ENCODE measurements around the gene WARS2. TPM values are rescaled to one million over a fixed set of nuclear protein-coding genes. Genes with fewer than 3 reads are reported as not detected.

WARS2 gene
- total RNA-seq, 1 experiment from 2014 or later, result 13.3 TPM

DNA sequence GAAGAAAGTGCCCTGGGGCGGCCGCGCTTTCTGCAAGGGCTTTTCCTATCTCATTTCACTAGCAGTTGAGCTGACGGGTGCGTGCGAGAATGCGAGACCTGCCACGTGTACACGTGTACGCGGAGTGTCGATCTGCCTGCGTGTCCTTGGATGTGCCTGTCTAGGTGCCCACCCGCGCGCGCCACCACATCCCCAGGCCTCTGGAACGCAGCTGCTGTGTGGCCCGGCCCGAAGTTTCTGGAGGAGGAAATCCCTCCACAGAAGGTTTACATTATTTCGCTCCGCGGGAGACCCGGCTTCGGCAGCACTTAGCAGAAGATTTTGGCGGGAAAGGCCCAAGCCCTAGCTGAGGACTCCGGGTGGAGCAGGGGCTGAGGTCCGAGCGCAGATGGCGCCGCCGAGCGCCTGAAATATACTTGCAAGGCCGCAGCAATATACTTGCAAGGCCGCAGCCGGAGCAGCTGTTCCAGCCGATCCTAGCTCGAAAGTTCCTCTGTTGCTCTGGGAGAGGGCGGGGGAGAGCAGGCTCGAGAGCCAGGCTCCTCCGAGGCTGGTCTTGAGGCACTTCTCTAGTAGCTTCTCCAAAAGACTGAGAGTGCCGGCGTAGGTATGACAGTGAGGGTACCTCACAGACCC lies 156.2 kb downstream of the WARS2 start:
- BruUV-seq (replicated peaks), result no TSS peak
- CTCF ChIA-PET, result no interaction called here
- no peak overlapping the region for H3K4me3 ChIP-seq (ENCODE audit: low read depth, low read length, poor library complexity, severe bottlenecking)

DNA sequence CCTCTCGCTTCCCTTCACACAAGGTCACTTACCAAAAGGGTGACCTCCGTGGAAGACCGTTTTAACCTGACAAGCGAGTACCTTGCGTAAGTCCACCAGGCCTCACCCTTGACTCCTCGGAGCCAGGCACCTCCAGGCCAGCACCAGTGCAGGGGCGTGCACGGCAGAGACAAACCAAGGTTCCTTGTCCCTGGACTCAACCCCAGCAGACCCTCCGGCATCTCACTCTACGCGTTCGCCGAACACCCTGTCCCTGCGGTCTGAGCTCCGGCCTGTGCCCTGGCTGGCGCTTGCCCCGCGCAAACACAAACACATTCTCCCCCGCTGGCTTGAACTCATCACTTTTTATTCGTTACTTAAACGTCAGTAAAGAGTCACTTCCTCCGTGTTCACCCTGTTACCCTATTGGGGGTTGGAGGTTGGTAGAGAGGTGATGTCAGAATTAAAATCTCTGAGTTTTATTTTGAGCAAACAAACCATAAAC lies 156.9 kb downstream of the WARS2 start:
- no peak overlapping the region for H3K4me3 ChIP-seq (ENCODE audit: low read depth, low read length, poor library complexity, severe bottlenecking)
- CTCF ChIA-PET, result no interaction called here
- H3K27me3 ChIP-seq (replicated peaks; ENCODE audit: insufficient read depth, low read depth, low read length, poor library complexity), result peaks cover 20% of the 10 kb centered on the region

More for the DNA sequence above, 156.2 kb downstream of the WARS2 start:
- H3K36me3 ChIP-seq (ENCODE audit: insufficient read depth, low read length, poor library complexity, severe bottlenecking), result no peaks in the 10 kb centered on the region
- H3K27ac ChIP-seq (ENCODE audit: low read depth, low read length, poor library complexity, severe bottlenecking), result no peak overlapping the region
- no peaks in the 10 kb centered on the region for H3K9me3 ChIP-seq (ENCODE audit: low read depth, low read length, poor library complexity, severe bottlenecking)
- H3K27me3 ChIP-seq (replicated peaks; ENCODE audit: insufficient read depth, low read depth, low read length, poor library complexity), result peaks cover 21% of the 10 kb centered on the region
- no peak for DNase-seq (ENCODE audit: low spot score)
- TF ChIP-seq EZH2 (IDR thresholded peaks at IDR 0.05; ENCODE audit: borderline replicate concordance, low read depth, low read length, poor library complexity, severe bottlenecking), result no peak
- TF ChIP-seq CTCF (conservative IDR thresholded peaks at IDR 0.05; ENCODE audit: low read depth, low read length), result no peak
- POLR2A ChIA-PET (ENCODE audit: low non-redundant PET), result no interaction called here
- intact Hi-C loops (cut with micrococcal nuclease; ENCODE audit: unreplicated experiment), result no loop called here
- H3K4me1 ChIP-seq (ENCODE audit: insufficient read depth, low read length, poor library complexity, severe bottlenecking), result peaks cover 4% of the 10 kb centered on the region

GRCh38 chr1:118982821-118983557 lies 157.5 kb downstream of the WARS2 start:
- no peak overlapping the region for H3K27ac ChIP-seq (ENCODE audit: low read depth, low read length, poor library complexity, severe bottlenecking)
- no TSS peak for BruUV-seq (replicated peaks)
- H3K27me3 ChIP-seq (replicated peaks; ENCODE audit: insufficient read depth, low read depth, low read length, poor library complexity), result peaks cover 14% of the 10 kb centered on the region
- POLR2A ChIA-PET (ENCODE audit: low non-redundant PET), result no interaction called here
- no peaks in the 10 kb centered on the region for H3K36me3 ChIP-seq (ENCODE audit: insufficient read depth, low read length, poor library complexity, severe bottlenecking)
- TF ChIP-seq CTCF (conservative IDR thresholded peaks at IDR 0.05; ENCODE audit: low read depth, low read length) (no peak), EZH2 (IDR thresholded peaks at IDR 0.05; ENCODE audit: borderline replicate concordance, low read depth, low read length, poor library complexity, severe bottlenecking) (no peak)
- no peak for DNase-seq (ENCODE audit: low spot score)
- CTCF ChIA-PET, result no interaction called here
- no peak overlapping the region for H3K4me3 ChIP-seq (ENCODE audit: low read depth, low read length, poor library complexity, severe bottlenecking)
- H3K4me1 ChIP-seq (ENCODE audit: insufficient read depth, low read length, poor library complexity, severe bottlenecking), result peaks cover 4% of the 10 kb centered on the region
- intact Hi-C loops (cut with micrococcal nuclease; ENCODE audit: unreplicated experiment), result no loop called here
- H3K9me3 ChIP-seq (ENCODE audit: low read depth, low read length, poor library complexity, severe bottlenecking), result no peaks in the 10 kb centered on the region

More for the DNA sequence above, 156.9 kb downstream of the WARS2 start:
- DNase-seq (ENCODE audit: low spot score), result no peak
- Histone ChIP-seq H3K27ac (ENCODE audit: low read depth, low read length, poor library complexity, severe bottlenecking) (no peak overlapping the region), H3K9me3 (ENCODE audit: low read depth, low read length, poor library complexity, severe bottlenecking) (no peaks in the 10 kb centered on the region), H3K36me3 (ENCODE audit: insufficient read depth, low read length, poor library complexity, severe bottlenecking) (no peaks in the 10 kb centered on the region), H3K4me1 (ENCODE audit: insufficient read depth, low read length, poor library complexity, severe bottlenecking) (peaks cover 4% of the 10 kb centered on the region)
- POLR2A ChIA-PET (ENCODE audit: low non-redundant PET), result no interaction called here
- TF ChIP-seq CTCF (conservative IDR thresholded peaks at IDR 0.05; ENCODE audit: low read depth, low read length), result no peak
- no peak for TF ChIP-seq EZH2 (IDR thresholded peaks at IDR 0.05; ENCODE audit: borderline replicate concordance, low read depth, low read length, poor library complexity, severe bottlenecking)
- intact Hi-C loops (cut with micrococcal nuclease; ENCODE audit: unreplicated experiment), result no loop called here
- BruUV-seq (replicated peaks), result no TSS peak
